ENCODE data around the gene MYEOV.

DNA sequence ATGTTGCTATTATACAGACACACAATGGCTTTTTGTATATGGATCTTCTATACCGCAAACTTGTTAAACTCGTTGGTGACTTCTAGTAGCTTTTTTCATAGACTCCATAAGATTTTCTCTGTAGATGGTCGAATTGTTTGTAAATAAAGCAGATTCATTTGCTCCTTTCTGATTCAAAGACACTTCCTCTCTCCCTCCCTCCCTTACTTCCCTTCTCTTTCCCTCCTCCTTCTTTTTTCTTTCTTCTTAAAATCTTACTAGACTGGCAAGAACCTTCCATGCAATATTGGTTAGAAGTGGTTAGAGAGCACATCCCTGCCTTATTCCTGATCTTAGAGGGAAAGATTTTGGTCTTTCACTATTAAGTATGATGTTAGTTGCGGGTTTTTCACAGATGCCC lies 36.4 kb downstream of the MYEOV start:
- no peak for TF ChIP-seq YY1 (tag by site-specific recombination; IDR thresholded peaks at IDR 0.05)
- TF ChIP-seq CTCF (tag by site-specific recombination; IDR thresholded peaks at IDR 0.05) = no peak
- no peak for TF ChIP-seq ZNF707 (tag by site-specific recombination; IDR thresholded peaks at IDR 0.05)
- no peak for TF ChIP-seq ZNF18 (tag by site-specific recombination; IDR thresholded peaks at IDR 0.05)
- no peak for TF ChIP-seq KLF16 (tag by site-specific recombination; IDR thresholded peaks at IDR 0.05)
- TF ChIP-seq ZNF133 (tag by site-specific recombination; IDR thresholded peaks at IDR 0.05) = no peak
- no peak for TF ChIP-seq ZNF830 (tag by site-specific recombination; IDR thresholded peaks at IDR 0.05; ENCODE audit: low read depth)
- no peak for TF ChIP-seq REST (tag by site-specific recombination; IDR thresholded peaks at IDR 0.05)
- TF ChIP-seq ZNF223 (tag by site-specific recombination; IDR thresholded peaks at IDR 0.05) = no peak
- TF ChIP-seq ZBTB1 (tag by site-specific recombination; IDR thresholded peaks at IDR 0.05) = no peak

Data from HEK293 (cell line).